DND-41 (cell line): ENCODE results near the gene SLC35F3.

Experiments used
- ATAC-seq: fragments of 200-7000 bp; cut with Tn5 transposase; 3 replicates; pipeline ENCODE4 v1.9.1; 2021; ENCODE audit warnings: low read depth; ENCODE audit not compliant: insufficient read depth
- DNase-seq: peaks from one replicate; pipeline ENCODE4 v3.0.0-alpha.2; 2020
- H2AFZ ChIP-seq: 2 replicates; pipeline ENCODE4 v1.6.0; 2012; ENCODE audit warnings: low read depth, low read length
- H3K27ac ChIP-seq: 2 replicates; pipeline ENCODE4 v1.5.1; 2012; ENCODE audit warnings: low read length, inconsistent platforms
- H3K27me3 ChIP-seq: fragments of 200-600 bp; sonication (generic); 2 replicates; pipeline ENCODE4 v1.6.0; 2012; ENCODE audit warnings: low read length, mild to moderate bottlenecking, inconsistent platforms; ENCODE audit not compliant: insufficient read depth, poor library complexity
- H3K36me3 ChIP-seq: 2 replicates; pipeline ENCODE4 v1.5.1; 2012; ENCODE audit warnings: low read length, inconsistent platforms; ENCODE audit not compliant: insufficient read depth
- H3K4me1 ChIP-seq: 2 replicates; pipeline ENCODE4 v1.5.1; 2012; ENCODE audit warnings: mild to moderate bottlenecking, low read length; ENCODE audit not compliant: insufficient read depth
- H3K4me2 ChIP-seq: 2 replicates; pipeline ENCODE4 v1.6.0; 2012; ENCODE audit warnings: mild to moderate bottlenecking, moderate library complexity, low read length, inconsistent platforms; ENCODE audit not compliant: insufficient read depth
- H3K4me3 ChIP-seq, 2 experiments: fragments of 200-600 bp in 1 of 2; shearing (Covaris generic) in 1 of 2; 2 replicates each; pipeline ENCODE4 v1.5.1; 2012 to 2016; ENCODE audit warnings: inconsistent platforms in 2 of 2, low read length in 2 of 2, mild to moderate bottlenecking in 2 of 2, low read depth in 1 of 2, moderate library complexity in 1 of 2
- H3K79me2 ChIP-seq: 2 replicates; pipeline ENCODE4 v1.6.0; 2012; ENCODE audit warnings: low read length, inconsistent platforms; ENCODE audit not compliant: insufficient read depth
- H3K9ac ChIP-seq: 2 replicates; pipeline ENCODE4 v1.6.0; 2012; ENCODE audit warnings: low read depth, mild to moderate bottlenecking, inconsistent platforms, low read length, moderate library complexity
- H3K9me3 ChIP-seq: 2 replicates; pipeline ENCODE4 v1.5.1; 2012; ENCODE audit warnings: low read length, moderate library complexity, mild to moderate bottlenecking, inconsistent platforms; ENCODE audit not compliant: insufficient read depth, severe bottlenecking
- H4K20me1 ChIP-seq: 2 replicates; pipeline ENCODE4 v1.6.0; 2012; ENCODE audit warnings: low read length; ENCODE audit not compliant: insufficient read depth
- EZH2 ChIP-seq: IDR thresholded peaks from 3 replicates; pipeline ENCODE4 v1.6.1; 2012; ENCODE audit warnings: borderline replicate concordance, low read depth, mild to moderate bottlenecking, moderate library complexity, low read length, inconsistent platforms; ENCODE audit not compliant: severe bottlenecking
- TF ChIP-seq, protein P1 (sequence below): IDR thresholded peaks from 2 replicates; pipeline ENCODE4 v1.5.1; 2012; ENCODE audit warnings: borderline replicate concordance, low read length, moderate library complexity, mild to moderate bottlenecking; ENCODE audit not compliant: poor library complexity, severe bottlenecking; ENCODE audit errors: extremely low read depth

SLC35F3 gene

DNA sequence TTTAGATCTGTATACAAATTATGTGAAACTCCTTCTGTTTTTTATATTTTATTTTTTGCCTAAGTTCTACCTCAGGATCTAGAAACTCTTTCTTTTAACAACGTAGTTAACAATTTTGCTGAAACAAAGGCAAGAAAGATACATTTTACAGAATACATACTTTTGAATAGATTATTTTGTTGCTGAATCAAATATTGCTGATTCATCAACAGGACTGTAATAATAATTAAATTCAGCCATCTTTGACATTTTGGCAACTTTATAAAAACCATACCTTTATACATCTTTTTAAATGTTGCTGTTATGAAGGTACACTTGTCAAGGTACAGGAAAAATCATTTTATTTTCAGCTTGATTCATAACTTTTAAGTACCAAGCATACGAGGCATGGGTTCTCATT, 458.1 kb downstream of the SLC35F3 start:
- TF ChIP-seq EZH2, result no peak
- TF ChIP-seq, protein P1, sequence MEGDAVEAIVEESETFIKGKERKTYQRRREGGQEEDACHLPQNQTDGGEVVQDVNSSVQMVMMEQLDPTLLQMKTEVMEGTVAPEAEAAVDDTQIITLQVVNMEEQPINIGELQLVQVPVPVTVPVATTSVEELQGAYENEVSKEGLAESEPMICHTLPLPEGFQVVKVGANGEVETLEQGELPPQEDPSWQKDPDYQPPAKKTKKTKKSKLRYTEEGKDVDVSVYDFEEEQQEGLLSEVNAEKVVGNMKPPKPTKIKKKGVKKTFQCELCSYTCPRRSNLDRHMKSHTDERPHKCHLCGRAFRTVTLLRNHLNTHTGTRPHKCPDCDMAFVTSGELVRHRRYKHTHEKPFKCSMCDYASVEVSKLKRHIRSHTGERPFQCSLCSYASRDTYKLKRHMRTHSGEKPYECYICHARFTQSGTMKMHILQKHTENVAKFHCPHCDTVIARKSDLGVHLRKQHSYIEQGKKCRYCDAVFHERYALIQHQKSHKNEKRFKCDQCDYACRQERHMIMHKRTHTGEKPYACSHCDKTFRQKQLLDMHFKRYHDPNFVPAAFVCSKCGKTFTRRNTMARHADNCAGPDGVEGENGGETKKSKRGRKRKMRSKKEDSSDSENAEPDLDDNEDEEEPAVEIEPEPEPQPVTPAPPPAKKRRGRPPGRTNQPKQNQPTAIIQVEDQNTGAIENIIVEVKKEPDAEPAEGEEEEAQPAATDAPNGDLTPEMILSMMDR, result no peak
- no peak overlapping the region for H3K4me2 ChIP-seq
- H3K4me1 ChIP-seq, result no peaks in the 10 kb centered on the region
- no peak overlapping the region for H3K4me3 ChIP-seq
- DNase-seq (no peak), ATAC-seq (no peak)
- H2AFZ ChIP-seq, result no peak overlapping the region
- no peaks in the 10 kb centered on the region for H4K20me1 ChIP-seq
- no peaks in the 10 kb centered on the region for H3K9me3 ChIP-seq
- H3K9ac ChIP-seq, result no peak overlapping the region
- no peaks in the 10 kb centered on the region for H3K36me3 ChIP-seq
- no peak overlapping the region for H3K27ac ChIP-seq
- H3K27me3 ChIP-seq, result no peaks in the 10 kb centered on the region
- H3K79me2 ChIP-seq, result no peaks in the 10 kb centered on the region

DNA sequence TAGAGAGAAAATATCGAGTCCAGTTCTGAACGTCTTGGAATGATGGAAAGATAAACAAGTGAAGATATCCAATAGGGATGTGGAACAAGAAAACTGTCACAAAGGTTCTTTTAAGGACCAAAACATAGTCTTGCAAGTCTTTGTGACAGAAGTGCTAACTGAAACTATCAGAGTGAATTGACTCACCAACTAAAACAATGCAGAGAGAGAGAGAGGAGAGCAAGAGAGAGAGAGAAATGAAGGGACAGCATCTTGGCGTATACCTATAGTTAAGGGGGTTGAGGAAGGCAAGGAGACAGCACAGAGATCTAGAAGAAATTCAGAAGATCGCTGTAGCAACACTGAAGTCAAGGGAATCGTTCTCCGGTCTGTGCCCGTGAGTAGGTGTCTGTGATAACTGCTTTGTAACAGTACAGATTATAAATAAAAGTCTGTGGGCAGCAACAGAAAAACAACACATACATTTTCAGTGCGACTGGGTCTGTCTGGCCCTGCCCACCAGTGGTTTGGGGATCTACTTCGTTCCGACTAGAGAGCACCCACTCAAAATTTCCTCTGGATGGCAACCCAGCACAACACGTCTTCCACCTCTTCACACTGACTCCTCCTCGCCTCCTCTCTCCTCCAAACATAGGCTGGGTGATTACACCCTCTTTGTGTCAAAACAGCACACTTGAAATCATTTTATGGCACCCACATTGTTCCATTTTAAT, 464.0 kb downstream of the SLC35F3 start:
- H3K4me2 ChIP-seq, result no peak overlapping the region
- H4K20me1 ChIP-seq, result no peaks in the 10 kb centered on the region
- H3K27me3 ChIP-seq, result no peaks in the 10 kb centered on the region
- no peak overlapping the region for H3K27ac ChIP-seq
- H3K9ac ChIP-seq, result no peak overlapping the region
- ATAC-seq, result no peak
- peaks cover 7% of the 10 kb centered on the region for H3K79me2 ChIP-seq
- no peak overlapping the region for H2AFZ ChIP-seq
- TF ChIP-seq, protein P1, result no peak
- TF ChIP-seq EZH2, result no peak
- peaks cover 10% of the 10 kb centered on the region for H3K4me1 ChIP-seq
- DNase-seq, result no peak
- no peaks in the 10 kb centered on the region; the same call in 1 of the 2 replicates for H3K36me3 ChIP-seq
- H3K4me3 ChIP-seq, result no peak overlapping the region
- no peaks in the 10 kb centered on the region for H3K9me3 ChIP-seq

DNA sequence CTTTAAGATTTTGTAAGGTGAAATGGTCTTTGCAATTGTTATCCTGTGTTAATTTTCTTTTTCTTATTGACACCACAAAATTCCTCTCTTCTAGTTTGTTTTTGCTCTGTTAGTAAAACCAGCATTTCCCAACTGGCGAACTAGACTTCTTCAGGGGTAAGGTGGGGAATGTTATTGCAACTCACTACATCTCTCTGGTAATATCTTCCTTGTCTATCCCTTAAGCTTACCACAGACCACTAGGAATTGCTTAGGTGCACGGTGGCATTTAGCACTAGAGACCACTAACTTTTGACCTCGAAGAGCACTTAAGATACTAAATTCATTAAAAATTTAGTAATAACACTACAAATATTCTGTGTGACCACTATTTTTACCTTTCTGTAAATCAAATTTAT, 464.6 kb downstream of the SLC35F3 start:
- H3K9me3 ChIP-seq, result no peaks in the 10 kb centered on the region
- no peak overlapping the region for H2AFZ ChIP-seq
- TF ChIP-seq EZH2, result no peak
- TF ChIP-seq, protein P1, result no peak
- no peak overlapping the region for H3K27ac ChIP-seq
- H3K36me3 ChIP-seq, result no peaks in the 10 kb centered on the region; the same call in 1 of the 2 replicates
- H3K4me2 ChIP-seq, result no peak overlapping the region
- no peaks in the 10 kb centered on the region for H3K27me3 ChIP-seq
- H3K9ac ChIP-seq, result no peak overlapping the region
- H3K4me1 ChIP-seq, result peaks cover 11% of the 10 kb centered on the region
- ATAC-seq (no peak), DNase-seq (no peak)
- no peak overlapping the region for H3K4me3 ChIP-seq
- H4K20me1 ChIP-seq, result no peaks in the 10 kb centered on the region
- peaks cover 13% of the 10 kb centered on the region for H3K79me2 ChIP-seq
